A673 (cell line): ENCODE data around the gene DOCK1. TPM values are rescaled to one million over a fixed set of nuclear protein-coding genes. Genes with fewer than 3 reads are reported as not detected.
A peak's percentile ranks its signal among the peaks of the same experiment; 100 is the strongest.

ENCODE experiments used
- BruUV-seq: library from RNA; stranded (reverse); fragments of 400-500 nt; replicated peaks from 2 replicates; lab custom pipeline; 2021; lab: Mats Ljungman, UMichigan
- CTCF ChIA-PET: fragments of 300-600 bp; sonication (Branson Sonifier 250); formaldehyde crosslinking; loops from one replicate; lab custom pipeline; 2022; ENCODE audit warnings: antibody characterized with exemption; lab: Charles Lee
- POLR2A ChIA-PET: fragments of 300-600 bp; sonication (Branson Sonifier 250); formaldehyde crosslinking; loops from one replicate; lab custom pipeline; 2022; ENCODE audit warnings: antibody characterized with exemption; ENCODE audit not compliant: low non-redundant PET; lab: Charles Lee
- DNase-seq: peaks from one replicate; pipeline ENCODE4 v3.0.0-alpha.2; 2015; ENCODE audit warnings: low spot score
- H3K27ac ChIP-seq: fragments of 200-600 bp; sonication (generic); 2 replicates; pipeline ENCODE4 v1.5.1; 2016; ENCODE audit warnings: mixed run types, low read depth, mild to moderate bottlenecking, mixed read lengths, antibody characterized with exemption, low read length; ENCODE audit not compliant: poor library complexity, severe bottlenecking
- H3K27me3 ChIP-seq: fragments of 200-600 bp; sonication (generic); replicated peaks from 2 replicates; pipeline ENCODE4 v1.6.1; 2017; ENCODE audit warnings: mixed run types, low read depth, mild to moderate bottlenecking, mixed read lengths, antibody characterized with exemption, low read length; ENCODE audit not compliant: insufficient read depth, poor library complexity
- H3K36me3 ChIP-seq: fragments of 200-600 bp; sonication (generic); 2 replicates; pipeline ENCODE4 v1.6.1; 2016; ENCODE audit warnings: mixed run types, mild to moderate bottlenecking, mixed read lengths, antibody characterized with exemption, low read length; ENCODE audit not compliant: insufficient read depth, poor library complexity, severe bottlenecking
- H3K4me1 ChIP-seq: fragments of 200-600 bp; sonication (generic); 2 replicates; pipeline ENCODE4 v1.6.1; 2017; ENCODE audit warnings: mixed run types, mild to moderate bottlenecking, mixed read lengths, antibody characterized with exemption, low read length; ENCODE audit not compliant: insufficient read depth, poor library complexity, severe bottlenecking
- H3K4me3 ChIP-seq: fragments of 200-600 bp; sonication (generic); 2 replicates; pipeline ENCODE4 v1.5.1; 2016; ENCODE audit warnings: low read depth, mixed run types, mild to moderate bottlenecking, mixed read lengths, low read length; ENCODE audit not compliant: poor library complexity, severe bottlenecking
- H3K9me3 ChIP-seq: fragments of 200-600 bp; sonication (generic); 2 replicates; pipeline ENCODE4 v1.6.1; 2016; ENCODE audit warnings: mixed run types, low read depth, mild to moderate bottlenecking, mixed read lengths, antibody characterized with exemption, low read length; ENCODE audit not compliant: poor library complexity, severe bottlenecking
- EZH2 ChIP-seq: fragments of 200-600 bp; sonication (generic); IDR thresholded peaks from 2 replicates; pipeline ENCODE4 v1.6.1; 2017; ENCODE audit warnings: borderline replicate concordance, low read depth, mild to moderate bottlenecking, mixed read lengths, antibody characterized with exemption, low read length; ENCODE audit not compliant: poor library complexity, severe bottlenecking
- intact Hi-C: fragments of 100-400 bp; cut with micrococcal nuclease; formaldehyde crosslinking; loops from one replicate; pipeline ENCODE4 v1.10.0; 2022; ENCODE audit not compliant: unreplicated experiment
- total RNA-seq: library from RNA; stranded (reverse); gene quantifications from 2 replicates; pipeline ENCODE4 v1.2.3, GENCODE V29; 2021
- TF ChIP-seq, protein P1 (sequence below): fragments of 300-800, 200-600 bp; sonication (generic); conservative IDR thresholded peaks from 2 replicates; pipeline ENCODE4 v1.5.1; 2017; ENCODE audit warnings: low read depth, mild to moderate bottlenecking, antibody characterized with exemption, low read length, moderate library complexity, mixed read lengths

The DOCK1 gene
- total RNA-seq, 1 experiment from 2014 or later = 30.7 TPM

DNA sequence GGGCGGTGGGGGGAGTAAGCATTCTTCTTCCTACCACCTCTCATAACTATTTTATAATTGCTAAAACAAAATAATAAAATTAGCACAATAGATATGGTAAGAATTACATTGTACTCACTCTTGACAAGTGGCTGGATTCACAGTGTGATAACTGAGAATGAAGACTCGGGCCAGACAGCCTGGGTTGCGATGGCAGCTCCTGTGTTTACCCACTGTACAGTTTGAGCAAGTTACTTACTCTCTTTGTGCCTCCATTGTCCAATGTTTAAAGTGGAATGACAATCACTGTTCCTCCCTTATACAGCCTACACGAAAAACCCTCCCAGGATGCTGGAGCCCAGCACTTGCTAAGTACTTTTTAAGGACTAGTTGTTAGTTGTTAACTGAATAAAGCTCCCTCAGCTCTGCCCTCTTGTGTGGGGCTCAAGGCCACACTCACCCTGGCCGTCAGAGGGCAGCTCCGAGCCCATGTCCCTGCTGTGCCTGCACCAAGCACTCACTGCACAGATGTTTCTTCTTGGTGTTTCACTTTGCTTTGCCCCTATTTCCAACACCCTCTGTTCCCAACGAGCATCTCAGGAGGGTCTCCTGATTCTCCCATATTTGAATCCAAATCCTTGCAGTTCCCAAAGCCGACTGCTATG, 587.5 kb downstream of the DOCK1 start:
- POLR2A ChIA-PET = no interaction called here
- H3K4me1 ChIP-seq = peaks cover 25% of the 10 kb centered on the region
- H3K36me3 ChIP-seq = no peaks in the 10 kb centered on the region
- no peak for DNase-seq
- no peaks in the 10 kb centered on the region for H3K27me3 ChIP-seq
- CTCF ChIA-PET = no interaction called here
- H3K4me3 ChIP-seq = no peak overlapping the region
- BruUV-seq = no TSS peak
- H3K27ac ChIP-seq = no peak overlapping the region
- TF ChIP-seq, protein P1, sequence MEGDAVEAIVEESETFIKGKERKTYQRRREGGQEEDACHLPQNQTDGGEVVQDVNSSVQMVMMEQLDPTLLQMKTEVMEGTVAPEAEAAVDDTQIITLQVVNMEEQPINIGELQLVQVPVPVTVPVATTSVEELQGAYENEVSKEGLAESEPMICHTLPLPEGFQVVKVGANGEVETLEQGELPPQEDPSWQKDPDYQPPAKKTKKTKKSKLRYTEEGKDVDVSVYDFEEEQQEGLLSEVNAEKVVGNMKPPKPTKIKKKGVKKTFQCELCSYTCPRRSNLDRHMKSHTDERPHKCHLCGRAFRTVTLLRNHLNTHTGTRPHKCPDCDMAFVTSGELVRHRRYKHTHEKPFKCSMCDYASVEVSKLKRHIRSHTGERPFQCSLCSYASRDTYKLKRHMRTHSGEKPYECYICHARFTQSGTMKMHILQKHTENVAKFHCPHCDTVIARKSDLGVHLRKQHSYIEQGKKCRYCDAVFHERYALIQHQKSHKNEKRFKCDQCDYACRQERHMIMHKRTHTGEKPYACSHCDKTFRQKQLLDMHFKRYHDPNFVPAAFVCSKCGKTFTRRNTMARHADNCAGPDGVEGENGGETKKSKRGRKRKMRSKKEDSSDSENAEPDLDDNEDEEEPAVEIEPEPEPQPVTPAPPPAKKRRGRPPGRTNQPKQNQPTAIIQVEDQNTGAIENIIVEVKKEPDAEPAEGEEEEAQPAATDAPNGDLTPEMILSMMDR = no peak
- TF ChIP-seq EZH2 = no peak
- H3K9me3 ChIP-seq = no peaks in the 10 kb centered on the region
- intact Hi-C loops = no loop called here

DNA sequence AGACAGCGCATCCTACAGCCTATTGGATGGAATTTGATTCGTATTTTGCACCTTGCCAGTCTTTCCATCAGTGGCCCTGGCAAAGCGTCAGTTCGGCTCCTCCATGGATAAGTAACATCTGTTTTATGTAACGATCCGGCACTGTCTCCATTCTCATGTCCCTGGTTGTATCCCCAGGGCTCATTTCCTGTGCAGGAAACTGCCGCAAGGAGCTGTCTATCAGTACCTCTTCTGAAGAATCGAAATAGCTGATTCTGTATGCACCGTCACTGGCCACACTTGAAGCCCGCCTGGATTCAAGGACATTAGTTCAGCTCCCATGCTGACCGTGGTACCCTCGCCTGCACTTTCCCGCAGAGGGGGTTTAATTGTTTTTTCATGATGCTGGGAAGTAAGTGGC, 590.8 kb downstream of the DOCK1 start:
- DNase-seq = peak; percentile 87

DNA sequence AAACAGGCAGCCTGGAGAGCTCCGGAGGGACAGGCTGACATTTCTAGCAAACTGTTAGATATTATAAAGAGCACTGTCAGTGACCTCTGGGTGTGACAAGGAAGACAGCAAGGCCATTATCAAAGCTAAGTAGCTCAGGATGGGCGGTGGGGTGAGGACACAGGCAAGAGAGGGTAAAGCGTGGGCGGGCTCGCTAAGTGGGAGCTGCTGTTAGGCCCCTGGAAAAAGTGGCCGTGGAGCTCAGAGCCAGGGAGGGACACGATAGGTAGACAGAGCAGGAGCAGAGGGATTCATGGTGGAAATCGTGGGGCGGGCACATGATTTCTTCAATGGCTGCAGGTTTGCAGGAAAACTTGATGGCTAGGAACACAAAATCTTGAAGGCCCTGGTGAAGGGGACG, 592.5 kb downstream of the DOCK1 start:
- DNase-seq = no peak
- no peak overlapping the region for H3K27ac ChIP-seq
- H3K36me3 ChIP-seq = no peaks in the 10 kb centered on the region
- H3K4me1 ChIP-seq = peaks cover 35% of the 10 kb centered on the region
- intact Hi-C loops = no loop called here
- ChIA-PET CTCF (no interaction called here), POLR2A (no interaction called here)
- no TSS peak for BruUV-seq
- H3K9me3 ChIP-seq = no peaks in the 10 kb centered on the region
- H3K4me3 ChIP-seq = no peak overlapping the region
- no peak for TF ChIP-seq EZH2
- TF ChIP-seq, protein P1 = no peak
- H3K27me3 ChIP-seq = no peaks in the 10 kb centered on the region

More for the DNA sequence above, 590.8 kb downstream of the DOCK1 start:
- no peaks in the 10 kb centered on the region for H3K27me3 ChIP-seq
- ChIA-PET POLR2A (interaction anchor here (0.7 kb wide), 2 partner anchors 69 to 931 kb away, joined by 3 read pairs; no protein-coding TSS in a partner anchor), CTCF (no interaction called here)
- intact Hi-C loops = no loop called here
- TF ChIP-seq, protein P1 = no peak
- TF ChIP-seq EZH2 = no peak
- H3K9me3 ChIP-seq = no peaks in the 10 kb centered on the region
- H3K36me3 ChIP-seq = no peaks in the 10 kb centered on the region
- no peak overlapping the region for H3K4me3 ChIP-seq
- H3K4me1 ChIP-seq = peaks cover 35% of the 10 kb centered on the region
- H3K27ac ChIP-seq = no peak overlapping the region
- BruUV-seq = no TSS peak
